HEK293 (cell line): ENCODE data around the gene KIF22.

Source experiments
- CTCF ChIA-PET: fragments of 350-600 bp; formaldehyde crosslinking; extraction: SDS; loops from one replicate; lab custom pipeline; 2021; ENCODE audit warnings: antibody characterized with exemption; lab: Yijun Ruan, JAX
- POLR2A ChIA-PET: fragments of 300-600 bp; formaldehyde crosslinking; extraction: SDS; loops from one replicate; lab custom pipeline; 2020; ENCODE audit warnings: antibody characterized with exemption, inconsistent platforms; lab: Yijun Ruan, JAX
- H3K27ac ChIP-seq: fragments of 200-500 bp; sonication (Bioruptor generic); 2 replicates; pipeline ENCODE4 v1.5.1; 2014; ENCODE audit warnings: low read depth, low read length, control low read depth, inconsistent platforms; ENCODE audit errors: extremely low read depth
- H3K36me3 ChIP-seq, 2 experiments: fragments of 200-500 bp in 1 of 2; sonication (Bioruptor generic) in 1 of 2; 1 replicate in 1 of 2; 2 replicates in 1 of 2; pipeline ENCODE4 v1.5.1; 2014 to 2017; ENCODE audit warnings: inconsistent platforms in 2 of 2, low read length in 2 of 2; ENCODE audit not compliant: control insufficient read depth in 2 of 2, insufficient read depth in 1 of 2
- H3K4me1 ChIP-seq: fragments of 200-500 bp; sonication (Bioruptor generic); 2 replicates; pipeline ENCODE4 v1.5.1; 2014; ENCODE audit warnings: mild to moderate bottlenecking, low read length, inconsistent platforms; ENCODE audit not compliant: control insufficient read depth, insufficient read depth
- H3K4me3 ChIP-seq: 2 replicates; pipeline ENCODE4 v1.5.1; 2011; ENCODE audit warnings: low read depth, mild to moderate bottlenecking, control low read depth, low read length, moderate library complexity
- H3K9me3 ChIP-seq: fragments of 200-500 bp; sonication (Bioruptor generic); 2 replicates; pipeline ENCODE4 v1.5.1; 2014; ENCODE audit warnings: low read depth, low read length, inconsistent platforms; ENCODE audit not compliant: control insufficient read depth, insufficient read depth
- SP2 ChIP-seq: fragments of 450-650 bp; formaldehyde crosslinking; IDR thresholded peaks from 2 replicates; pipeline ENCODE4 v1.5.1; 2016; ENCODE audit warnings: missing biosample characterization, missing genetic modification characterization
- ZBTB48 ChIP-seq: fragments of 450-650 bp; formaldehyde crosslinking; IDR thresholded peaks from 2 replicates; pipeline ENCODE4 v1.5.1; 2016; ENCODE audit warnings: missing biosample characterization, missing genetic modification characterization
- ZFP3 ChIP-seq: fragments of 450-650 bp; formaldehyde crosslinking; IDR thresholded peaks from 2 replicates; pipeline ENCODE4 v1.5.1; 2016; ENCODE audit warnings: low read depth, missing biosample characterization, missing genetic modification characterization
- ZFP37 ChIP-seq: fragments of 450-650 bp; formaldehyde crosslinking; IDR thresholded peaks from 2 replicates; pipeline ENCODE4 v1.5.1; 2016; ENCODE audit warnings: missing biosample characterization, missing genetic modification characterization
- ZFP69B ChIP-seq: fragments of 450-650 bp; formaldehyde crosslinking; IDR thresholded peaks from 2 replicates; pipeline ENCODE4 v1.5.1; 2016; ENCODE audit warnings: missing biosample characterization, missing genetic modification characterization
- ZNF121 ChIP-seq: fragments of 450-650 bp; formaldehyde crosslinking; IDR thresholded peaks from 2 replicates; pipeline ENCODE4 v1.5.1; 2016; ENCODE audit warnings: missing biosample characterization, missing genetic modification characterization
- ZNF140 ChIP-seq: fragments of 450-650 bp; formaldehyde crosslinking; IDR thresholded peaks from 2 replicates; pipeline ENCODE4 v1.5.1; 2016; ENCODE audit warnings: missing biosample characterization, missing genetic modification characterization
- ZNF148 ChIP-seq: fragments of 450-650 bp; formaldehyde crosslinking; IDR thresholded peaks from 2 replicates; pipeline ENCODE4 v1.5.0; 2017; ENCODE audit warnings: missing biosample characterization, missing genetic modification characterization, borderline replicate concordance
- ZNF155 ChIP-seq: fragments of 450-650 bp; formaldehyde crosslinking; IDR thresholded peaks from 2 replicates; pipeline ENCODE4 v1.5.1; 2016; ENCODE audit warnings: missing biosample characterization, missing genetic modification characterization
- ZNF223 ChIP-seq: fragments of 450-650 bp; formaldehyde crosslinking; IDR thresholded peaks from 2 replicates; pipeline ENCODE4 v1.5.1; 2016; ENCODE audit warnings: missing biosample characterization, missing genetic modification characterization
- ZNF501 ChIP-seq: fragments of 450-650 bp; formaldehyde crosslinking; IDR thresholded peaks from 2 replicates; pipeline ENCODE4 v1.5.1; 2016; ENCODE audit warnings: missing biosample characterization, missing genetic modification characterization
- ZNF514 ChIP-seq: fragments of 450-650 bp; formaldehyde crosslinking; IDR thresholded peaks from 2 replicates; pipeline ENCODE4 v1.5.1; 2016; ENCODE audit warnings: missing biosample characterization, missing genetic modification characterization
- ZNF571 ChIP-seq: fragments of 450-650 bp; formaldehyde crosslinking; IDR thresholded peaks from 2 replicates; pipeline ENCODE4 v1.5.0; 2017; ENCODE audit warnings: missing biosample characterization, missing genetic modification characterization
- ZNF660 ChIP-seq: fragments of 450-650 bp; IDR thresholded peaks from 2 replicates; pipeline ENCODE4 v1.5.1; 2018; ENCODE audit warnings: missing biosample characterization, mild to moderate bottlenecking, missing genetic modification characterization
- ZNF837 ChIP-seq: fragments of 450-650 bp; formaldehyde crosslinking; IDR thresholded peaks from 2 replicates; pipeline ENCODE4 v1.5.1; 2016; ENCODE audit warnings: missing biosample characterization, missing genetic modification characterization
- ZSCAN30 ChIP-seq: fragments of 450-650 bp; IDR thresholded peaks from 2 replicates; pipeline ENCODE4 v1.5.1; 2018; ENCODE audit warnings: missing biosample characterization, mild to moderate bottlenecking, missing genetic modification characterization, moderate library complexity
- TF ChIP-seq, protein P1 (sequence below): fragments of 450-650 bp; formaldehyde crosslinking; IDR thresholded peaks from 2 replicates; pipeline ENCODE4 v1.5.1; 2016; ENCODE audit warnings: missing biosample characterization, missing genetic modification characterization
- TF ChIP-seq, protein P2 (sequence below): fragments of 450-650 bp; formaldehyde crosslinking; IDR thresholded peaks from 2 replicates; pipeline ENCODE4 v1.5.1; 2017; ENCODE audit warnings: missing biosample characterization, missing genetic modification characterization

The KIF22 gene

DNA sequence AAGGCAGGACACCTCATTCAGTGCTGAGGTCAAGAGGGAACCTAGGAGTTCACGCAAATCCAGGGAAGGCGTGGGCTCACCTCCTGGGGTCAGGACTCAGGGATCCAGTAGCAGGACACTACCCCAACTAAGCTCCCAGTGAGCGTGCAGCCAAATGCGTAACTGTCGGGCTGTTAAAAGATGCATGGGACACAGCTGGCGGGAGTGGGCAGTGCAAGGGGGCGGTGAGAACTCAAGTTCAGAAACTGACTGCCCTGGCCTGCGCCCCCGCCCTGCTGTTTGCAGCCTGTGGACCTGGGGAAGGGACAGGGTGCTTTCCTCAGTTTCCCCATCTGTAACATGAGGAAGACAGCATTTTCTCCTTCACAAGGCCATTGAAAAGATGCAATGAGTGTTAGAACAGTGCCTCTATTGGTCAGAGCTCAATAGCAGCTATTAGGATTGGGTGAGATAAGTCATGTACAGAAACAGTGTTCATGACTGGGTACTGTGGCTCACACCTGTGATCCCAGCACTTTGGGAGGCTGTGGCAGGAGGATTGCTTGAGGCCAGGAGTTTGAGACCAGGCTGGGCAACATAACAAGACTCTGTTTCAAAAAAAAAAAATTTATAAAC is 52.3 kb downstream of the KIF22 start:
- TF ChIP-seq SP2 (tag by site-specific recombination) (0 out of 2 replicates have a peak, but pooled peaks have one; percentile 9), ZFP69B (no peak), ZFP3 (tag by site-specific recombination) (peak; percentile 40; the same call in 1 of the 2 replicates), ZFP37 (tag by site-specific recombination) (no peak), ZNF571 (no peak), ZNF837 (tag by site-specific recombination) (no peak), ZNF223 (tag by site-specific recombination) (no peak), ZBTB48 (tag by site-specific recombination) (no peak), ZNF514 (tag by site-specific recombination) (no peak), ZSCAN30 (tag by site-specific recombination) (no peak)
- TF ChIP-seq, protein P1, sequence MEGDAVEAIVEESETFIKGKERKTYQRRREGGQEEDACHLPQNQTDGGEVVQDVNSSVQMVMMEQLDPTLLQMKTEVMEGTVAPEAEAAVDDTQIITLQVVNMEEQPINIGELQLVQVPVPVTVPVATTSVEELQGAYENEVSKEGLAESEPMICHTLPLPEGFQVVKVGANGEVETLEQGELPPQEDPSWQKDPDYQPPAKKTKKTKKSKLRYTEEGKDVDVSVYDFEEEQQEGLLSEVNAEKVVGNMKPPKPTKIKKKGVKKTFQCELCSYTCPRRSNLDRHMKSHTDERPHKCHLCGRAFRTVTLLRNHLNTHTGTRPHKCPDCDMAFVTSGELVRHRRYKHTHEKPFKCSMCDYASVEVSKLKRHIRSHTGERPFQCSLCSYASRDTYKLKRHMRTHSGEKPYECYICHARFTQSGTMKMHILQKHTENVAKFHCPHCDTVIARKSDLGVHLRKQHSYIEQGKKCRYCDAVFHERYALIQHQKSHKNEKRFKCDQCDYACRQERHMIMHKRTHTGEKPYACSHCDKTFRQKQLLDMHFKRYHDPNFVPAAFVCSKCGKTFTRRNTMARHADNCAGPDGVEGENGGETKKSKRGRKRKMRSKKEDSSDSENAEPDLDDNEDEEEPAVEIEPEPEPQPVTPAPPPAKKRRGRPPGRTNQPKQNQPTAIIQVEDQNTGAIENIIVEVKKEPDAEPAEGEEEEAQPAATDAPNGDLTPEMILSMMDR, result peak; percentile 49; the same call in 1 of the 2 replicates
- TF ChIP-seq, protein P2, sequence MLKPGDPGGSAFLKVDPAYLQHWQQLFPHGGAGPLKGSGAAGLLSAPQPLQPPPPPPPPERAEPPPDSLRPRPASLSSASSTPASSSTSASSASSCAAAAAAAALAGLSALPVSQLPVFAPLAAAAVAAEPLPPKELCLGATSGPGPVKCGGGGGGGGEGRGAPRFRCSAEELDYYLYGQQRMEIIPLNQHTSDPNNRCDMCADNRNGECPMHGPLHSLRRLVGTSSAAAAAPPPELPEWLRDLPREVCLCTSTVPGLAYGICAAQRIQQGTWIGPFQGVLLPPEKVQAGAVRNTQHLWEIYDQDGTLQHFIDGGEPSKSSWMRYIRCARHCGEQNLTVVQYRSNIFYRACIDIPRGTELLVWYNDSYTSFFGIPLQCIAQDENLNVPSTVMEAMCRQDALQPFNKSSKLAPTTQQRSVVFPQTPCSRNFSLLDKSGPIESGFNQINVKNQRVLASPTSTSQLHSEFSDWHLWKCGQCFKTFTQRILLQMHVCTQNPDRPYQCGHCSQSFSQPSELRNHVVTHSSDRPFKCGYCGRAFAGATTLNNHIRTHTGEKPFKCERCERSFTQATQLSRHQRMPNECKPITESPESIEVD (tag by site-specific recombination), result no peak
- no peak overlapping the region for H3K27ac ChIP-seq
- POLR2A ChIA-PET, result interaction anchor here (1.0 to 1.4 kb wide), 2 partner anchors 8 to 20 kb away, joined by 3 to 7 read pairs; no protein-coding TSS in a partner anchor
- no peaks in the 10 kb centered on the region for H3K4me1 ChIP-seq
- peaks cover 0 to 9% of the 10 kb centered on the region in 2 experiments; a peak in 1 of 3 replicates for H3K36me3 ChIP-seq
- CTCF ChIA-PET, result interaction anchor here (0.6 to 1.4 kb wide), 5 partner anchors 19 to 186 kb away, joined by 3 to 4 read pairs (median 3); no protein-coding TSS in a partner anchor
- no peak overlapping the region for H3K4me3 ChIP-seq
- H3K9me3 ChIP-seq, result no peaks in the 10 kb centered on the region

GRCh38 chr16:29843931-29844330 is 53.4 kb downstream of the KIF22 start:
- ChIA-PET CTCF (interaction anchor here (1.1 kb wide), 1 partner anchor 25 kb away, joined by 6 read pairs; the partner anchor contains the start of gene MVP), POLR2A (interaction anchor here (1.4 kb wide), 1 partner anchor 9 kb away, joined by 3 read pairs; no protein-coding TSS in a partner anchor)
- peaks cover 0 to 9% of the 10 kb centered on the region in 2 experiments; a peak in 1 of 3 replicates for H3K36me3 ChIP-seq
- no peaks in the 10 kb centered on the region for H3K4me1 ChIP-seq
- H3K4me3 ChIP-seq, result no peak overlapping the region
- no peak for TF ChIP-seq ZNF660
- no peak for TF ChIP-seq ZNF148 (tag by site-specific recombination)
- TF ChIP-seq ZNF837 (tag by site-specific recombination), result no peak
- TF ChIP-seq ZNF121 (tag by site-specific recombination), result no peak
- TF ChIP-seq ZNF155 (tag by site-specific recombination), result no peak
- no peak for TF ChIP-seq ZNF501 (tag by site-specific recombination)
- no peak for TF ChIP-seq ZNF140 (tag by site-specific recombination)
- H3K9me3 ChIP-seq, result no peaks in the 10 kb centered on the region
- no peak overlapping the region for H3K27ac ChIP-seq
